ENCODE data around the gene RERE. TPM values are rescaled to one million over a fixed set of nuclear protein-coding genes. Genes with fewer than 3 reads are reported as not detected.

Gene RERE
- total and polyA plus RNA-seq, 2 donors (not counting 3 experiments of a cell fraction or from before 2014, with no cell fraction given), result 14.1 to 113 TPM

DNA sequence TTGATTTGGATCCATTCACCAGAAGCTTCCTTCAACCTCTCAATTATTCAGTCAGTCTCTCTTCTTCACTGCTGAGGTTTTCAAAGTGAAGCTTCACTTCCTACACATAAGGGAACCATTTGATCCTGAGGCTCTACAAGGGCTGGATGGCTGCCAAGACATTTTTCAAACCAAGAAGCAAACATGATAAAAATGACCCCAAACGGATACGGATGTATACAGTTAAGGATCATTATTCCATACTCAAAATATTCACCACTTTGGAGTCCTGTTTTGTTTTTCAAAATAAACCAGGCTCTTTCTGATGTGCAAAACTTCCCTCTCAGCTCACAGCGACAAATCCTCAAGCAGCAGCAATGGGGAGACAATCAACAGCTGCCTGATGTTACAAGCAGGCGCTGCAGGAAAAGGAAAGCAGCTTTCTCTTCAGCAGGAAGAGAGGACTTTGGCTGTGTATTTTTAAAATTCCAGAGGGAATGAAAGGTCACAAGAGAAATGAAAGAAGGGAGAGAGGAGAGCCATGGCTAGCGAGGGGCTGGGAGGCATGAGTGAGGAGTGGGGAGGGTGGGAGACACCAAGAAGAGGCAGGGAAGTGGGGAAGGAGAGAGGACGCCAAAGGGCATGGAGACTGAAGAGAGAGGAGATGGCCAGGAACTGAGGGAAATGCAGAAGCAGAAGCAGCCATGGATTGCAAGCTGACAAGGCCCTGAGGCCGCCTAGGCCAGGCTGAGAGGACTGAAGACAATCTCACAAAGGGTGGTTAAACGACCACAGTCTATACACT, 354.1 kb downstream of the RERE start:
- Histone ChIP-seq H3K79me2 (ENCODE audit: control insufficient read depth, insufficient read depth, low read length) (no peaks in the 10 kb centered on the region), H3K27ac (ENCODE audit: insufficient read depth, low read depth, low read length) (peak overlapping the region; percentile 57), H3K9me1 (replicated peaks; ENCODE audit: control insufficient read depth, extremely low read depth, insufficient read depth, low read length) (no peaks in the 10 kb centered on the region), H3K36me3 (ENCODE audit: control insufficient read depth in 2 of 2, extremely low read depth in 1 of 2, insufficient read depth in 2 of 2, low read length in 2 of 2) (peaks cover 0 to 3% of the 10 kb centered on the region in 2 experiments), H2AFZ (ENCODE audit: low read depth, low read length) (peak overlapping the region; percentile 14), H3K4me2 (ENCODE audit: insufficient read depth, low read length) (peak overlapping the region; percentile 68), H4K20me1 (replicated peaks; ENCODE audit: control insufficient read depth, extremely low read depth, insufficient read depth, low read length) (no peaks in the 10 kb centered on the region), H3K4me1 (ENCODE audit: control insufficient read depth, extremely low read depth, insufficient read depth, low read length) (peaks cover 25% of the 10 kb centered on the region), H3K27me3 (ENCODE audit: control insufficient read depth in 2 of 2, insufficient read depth in 2 of 2, low read length in 2 of 2) (no peaks in the 10 kb centered on the region), H3K9ac (replicated peaks; ENCODE audit: extremely low read depth, insufficient read depth, low read length) (peak overlapping the region; percentile 42), H3K4me3 (replicated peaks in 1 of 3; ENCODE audit: insufficient read depth in 1 of 3, low read depth in 1 of 3, low read length in 3 of 3) (peak overlapping the region in 1 of 3 experiments; percentile 16), H3K9me3 (replicated peaks; ENCODE audit: control insufficient read depth, insufficient read depth, low read length) (no peaks in the 10 kb centered on the region)
- no TSS peak for BruUV-seq (replicated peaks)
- FAIRE-seq (peak; percentile 83), DNase-seq (ENCODE audit: low read depth, low spot score) (peak; percentile 81)
- intact Hi-C loops (cut with micrococcal nuclease), result no loop called here
- TF ChIP-seq EZH2 (IDR thresholded peaks at IDR 0.05; ENCODE audit: borderline replicate concordance, low read depth, low read length, severe bottlenecking) (no peak), MYC (IDR thresholded peaks at IDR 0.05; ENCODE audit: low read depth, low read length) (no peak)
- POLR2A ChIA-PET, result interaction anchor here (0.7 kb wide), 1 partner anchor 51 kb away, joined by 3 read pairs; no protein-coding TSS in a partner anchor
- dilution Hi-C loops (cut with MboI; ENCODE audit: extremely low pct_ligation_motif_present, low sequenced_read_pairs), result no loop called here
- CTCF ChIA-PET, result interaction anchor here (0.6 to 2.4 kb wide), 14 partner anchors 13 to 386 kb away, joined by 3 to 10 read pairs (median 4); no protein-coding TSS in a partner anchor

DNA sequence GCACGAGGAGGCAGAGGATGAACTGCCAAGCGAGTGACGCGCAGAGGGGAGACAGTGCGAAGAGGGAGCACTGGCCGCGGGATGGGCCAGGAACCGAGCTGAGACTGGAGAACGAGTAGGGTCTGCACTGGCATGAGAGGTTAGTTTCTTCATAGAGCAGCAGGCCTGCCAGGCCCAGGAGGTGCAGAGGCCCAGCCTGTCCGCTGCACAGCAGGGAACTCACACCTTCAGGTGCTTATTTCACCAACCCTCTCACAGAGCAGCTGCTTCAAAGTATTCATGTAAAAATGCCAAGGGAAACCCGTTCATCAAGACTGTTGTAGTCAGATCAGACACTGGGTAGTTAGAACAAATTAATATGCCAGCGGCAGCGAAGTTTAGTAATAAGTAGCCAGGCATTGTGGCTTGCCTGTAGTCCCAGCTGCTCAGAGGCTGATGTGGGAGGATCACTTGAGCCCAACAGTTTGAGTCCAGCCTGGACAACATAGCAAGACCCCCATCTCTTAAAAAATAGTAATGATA, 355.0 kb downstream of the RERE start:
- intact Hi-C loops (cut with micrococcal nuclease) (no loop called here), dilution Hi-C loops (cut with MboI; ENCODE audit: extremely low pct_ligation_motif_present, low sequenced_read_pairs) (no loop called here)
- ChIA-PET CTCF (interaction anchor here (0.9 to 1.6 kb wide), 10 partner anchors 10 to 88 kb away, joined by 3 to 10 read pairs (median 4); no protein-coding TSS in a partner anchor), POLR2A (interaction anchor here (0.7 kb wide), 1 partner anchor 50 kb away, joined by 3 read pairs; no protein-coding TSS in a partner anchor)
- BruUV-seq (replicated peaks), result no TSS peak
- TF ChIP-seq MYC (IDR thresholded peaks at IDR 0.05; ENCODE audit: low read depth, low read length) (no peak), JUN (IDR thresholded peaks at IDR 0.05; ENCODE audit: borderline replicate concordance, insufficient read depth, insufficient read length, low read depth) (no peak), EZH2 (IDR thresholded peaks at IDR 0.05; ENCODE audit: borderline replicate concordance, low read depth, low read length, severe bottlenecking) (no peak), POLR2AphosphoS5 (IDR thresholded peaks at IDR 0.05; ENCODE audit: insufficient read depth, low read depth, low read length) (no peak), GATA2 (IDR thresholded peaks at IDR 0.05; ENCODE audit: insufficient read depth, insufficient read length, low read depth, low read length) (no peak), FOS (IDR thresholded peaks at IDR 0.05; ENCODE audit: borderline replicate concordance, insufficient read depth, low read length) (no peak), POLR2A (IDR thresholded peaks at IDR 0.05; ENCODE audit: low read depth, low read length) (no peak)
- TF ChIP-seq, protein P1, sequence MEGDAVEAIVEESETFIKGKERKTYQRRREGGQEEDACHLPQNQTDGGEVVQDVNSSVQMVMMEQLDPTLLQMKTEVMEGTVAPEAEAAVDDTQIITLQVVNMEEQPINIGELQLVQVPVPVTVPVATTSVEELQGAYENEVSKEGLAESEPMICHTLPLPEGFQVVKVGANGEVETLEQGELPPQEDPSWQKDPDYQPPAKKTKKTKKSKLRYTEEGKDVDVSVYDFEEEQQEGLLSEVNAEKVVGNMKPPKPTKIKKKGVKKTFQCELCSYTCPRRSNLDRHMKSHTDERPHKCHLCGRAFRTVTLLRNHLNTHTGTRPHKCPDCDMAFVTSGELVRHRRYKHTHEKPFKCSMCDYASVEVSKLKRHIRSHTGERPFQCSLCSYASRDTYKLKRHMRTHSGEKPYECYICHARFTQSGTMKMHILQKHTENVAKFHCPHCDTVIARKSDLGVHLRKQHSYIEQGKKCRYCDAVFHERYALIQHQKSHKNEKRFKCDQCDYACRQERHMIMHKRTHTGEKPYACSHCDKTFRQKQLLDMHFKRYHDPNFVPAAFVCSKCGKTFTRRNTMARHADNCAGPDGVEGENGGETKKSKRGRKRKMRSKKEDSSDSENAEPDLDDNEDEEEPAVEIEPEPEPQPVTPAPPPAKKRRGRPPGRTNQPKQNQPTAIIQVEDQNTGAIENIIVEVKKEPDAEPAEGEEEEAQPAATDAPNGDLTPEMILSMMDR (IDR thresholded peaks at IDR 0.05; ENCODE audit: extremely low read depth in 1 of 2, insufficient read depth in 1 of 2, low read depth in 1 of 2, low read length in 2 of 2), result no peak
- TF ChIP-seq, protein P2, sequence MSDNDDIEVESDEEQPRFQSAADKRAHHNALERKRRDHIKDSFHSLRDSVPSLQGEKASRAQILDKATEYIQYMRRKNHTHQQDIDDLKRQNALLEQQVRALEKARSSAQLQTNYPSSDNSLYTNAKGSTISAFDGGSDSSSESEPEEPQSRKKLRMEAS (IDR thresholded peaks at IDR 0.05; ENCODE audit: insufficient read depth, insufficient read length), result no peak
- H3K4me3 ChIP-seq (replicated peaks in 1 of 3; ENCODE audit: insufficient read depth in 1 of 3, low read depth in 1 of 3, low read length in 3 of 3), result no peak overlapping the region
- H3K27ac ChIP-seq (ENCODE audit: insufficient read depth, low read depth, low read length), result no peak overlapping the region
- no peak overlapping the region for H3K4me2 ChIP-seq (ENCODE audit: insufficient read depth, low read length)
- H3K9me1 ChIP-seq (replicated peaks; ENCODE audit: control insufficient read depth, extremely low read depth, insufficient read depth, low read length), result no peaks in the 10 kb centered on the region
- H2AFZ ChIP-seq (ENCODE audit: low read depth, low read length), result no peak overlapping the region
- H3K9me3 ChIP-seq (replicated peaks; ENCODE audit: control insufficient read depth, insufficient read depth, low read length), result no peaks in the 10 kb centered on the region
- FAIRE-seq (no peak), DNase-seq (ENCODE audit: low read depth, low spot score) (no peak)
- H3K4me1 ChIP-seq (ENCODE audit: control insufficient read depth, extremely low read depth, insufficient read depth, low read length), result peaks cover 32% of the 10 kb centered on the region
- no peaks in the 10 kb centered on the region for H4K20me1 ChIP-seq (replicated peaks; ENCODE audit: control insufficient read depth, extremely low read depth, insufficient read depth, low read length)
- H3K79me2 ChIP-seq (ENCODE audit: control insufficient read depth, insufficient read depth, low read length), result no peaks in the 10 kb centered on the region
- H3K9ac ChIP-seq (replicated peaks; ENCODE audit: extremely low read depth, insufficient read depth, low read length), result no peak overlapping the region
- peaks cover 0 to 3% of the 10 kb centered on the region in 2 experiments for H3K36me3 ChIP-seq (ENCODE audit: control insufficient read depth in 2 of 2, extremely low read depth in 1 of 2, insufficient read depth in 2 of 2, low read length in 2 of 2)
- H3K27me3 ChIP-seq (ENCODE audit: control insufficient read depth in 2 of 2, insufficient read depth in 2 of 2, low read length in 2 of 2), result no peaks in the 10 kb centered on the region
